ENCODE data around the gene RIN3. TPM values are rescaled to one million over a fixed set of nuclear protein-coding genes. Genes with fewer than 3 reads are reported as not detected.
A peak's percentile ranks its signal among the peaks of the same experiment; 100 is the strongest.

Gene RIN3
- total and polyA plus RNA-seq, 7 donors, result 6.0 to 31.8 (median 15.3) TPM

GRCh38 chr14:92717571-92718042 is 204.0 kb downstream of the RIN3 start:
- TF ChIP-seq EP300 (IDR thresholded peaks at IDR 0.05), result no peak
- TF ChIP-seq POLR2A (IDR thresholded peaks at IDR 0.05), result no peak
- no peak for TF ChIP-seq CTCF (IDR thresholded peaks at IDR 0.05)
- no peak for TF ChIP-seq POLR2AphosphoS5 (IDR thresholded peaks at IDR 0.05)
- peak overlapping the region in 3 of 4 donors; percentile 48 to 71 (median 66) for H3K27ac ChIP-seq
- intact Hi-C loops (cut with DNase I), result no loop called here
- H3K4me1 ChIP-seq, result peaks cover 0 to 58% (median 44%) of the 10 kb centered on the region in 4 donors
- no peaks in the 10 kb centered on the region for H3K9me3 ChIP-seq
- H3K27me3 ChIP-seq, result no peaks in the 10 kb centered on the region
- 72 to 83% methylated on average over 11 of the region's 11 CpGs for WGBS, 2 donors
- peak; percentile 61 for DNase-seq
- H3K4me3 ChIP-seq, result no peak overlapping the region
- H3K36me3 ChIP-seq, result peaks cover 0 to 28% (median 4%) of the 10 kb centered on the region in 4 donors

- peak overlapping the region in 3 of 4 donors; percentile 48 to 71 (median 66) for H3K27ac ChIP-seq
- TF ChIP-seq POLR2AphosphoS5 (IDR thresholded peaks at IDR 0.05), result no peak
- no peak for TF ChIP-seq CTCF (IDR thresholded peaks at IDR 0.05)
- no peaks in the 10 kb centered on the region for H3K27me3 ChIP-seq
- H3K36me3 ChIP-seq, result peaks cover 0 to 18% (median under 1%) of the 10 kb centered on the region in 4 donors
- H3K4me3 ChIP-seq, result no peak overlapping the region
- DNase-seq, result peak; percentile 2
- H3K9me3 ChIP-seq, result no peaks in the 10 kb centered on the region
- peaks cover 0 to 69% (median 52%) of the 10 kb centered on the region in 4 donors for H3K4me1 ChIP-seq
- WGBS, 2 donors, result 90 to 93% methylated on average over 8 of the region's 8 CpGs
- intact Hi-C loops (cut with DNase I), result no loop called here
Observed at GRCh38 chr14:92718664-92719063, 205.1 kb downstream of the RIN3 start.

GRCh38 chr14:92719421-92719820 is 205.8 kb downstream of the RIN3 start:
- Histone ChIP-seq H3K4me1 (peaks cover 0 to 77% (median 59%) of the 10 kb centered on the region in 4 donors), H3K27ac (peak overlapping the region; percentile 3 to 79 (median 75)), H3K4me3 (no peak overlapping the region), H3K27me3 (no peaks in the 10 kb centered on the region), H3K36me3 (peaks cover 0 to 10% (median 0%) of the 10 kb centered on the region in 4 donors), H3K9me3 (no peaks in the 10 kb centered on the region)
- no peak for TF ChIP-seq EP300 (IDR thresholded peaks at IDR 0.05)
- TF ChIP-seq POLR2A (IDR thresholded peaks at IDR 0.05), result no peak
- no peak for TF ChIP-seq CTCF (IDR thresholded peaks at IDR 0.05)
- no peak for TF ChIP-seq POLR2AphosphoS5 (IDR thresholded peaks at IDR 0.05)
- intact Hi-C loops (cut with DNase I), result no loop called here
- WGBS, 2 donors, result 21 to 62% methylated on average over 2 of the region's 2 CpGs
- no peak for DNase-seq

DNA sequence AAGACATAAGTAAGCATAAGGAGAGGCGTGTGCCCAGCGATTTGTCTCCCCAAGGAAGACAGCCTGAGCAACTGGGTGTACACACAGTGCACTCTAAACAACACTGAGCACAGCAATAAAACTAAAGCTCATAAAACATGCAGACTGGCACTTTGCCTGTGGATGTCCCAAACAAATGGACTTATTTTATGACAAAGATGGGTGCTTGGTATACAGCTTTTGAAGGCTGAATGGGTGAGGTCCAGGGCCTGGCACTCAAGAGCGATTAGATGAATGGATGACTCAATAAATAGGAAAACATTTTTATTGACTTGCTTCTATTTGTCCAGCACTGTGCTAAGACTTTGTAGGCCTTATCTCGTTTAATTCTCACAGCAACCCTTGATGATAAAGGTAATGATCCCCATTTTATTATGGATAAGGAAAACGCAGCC is 206.3 kb downstream of the RIN3 start:
- no peak for TF ChIP-seq CTCF (IDR thresholded peaks at IDR 0.05)
- TF ChIP-seq EP300 (IDR thresholded peaks at IDR 0.05), result peak; percentile 2 to 72 (median 40)
- TF ChIP-seq POLR2A (IDR thresholded peaks at IDR 0.05), result no peak
- TF ChIP-seq POLR2AphosphoS5 (IDR thresholded peaks at IDR 0.05), result peak; percentile 40 to 86 (median 80)
- H3K27ac ChIP-seq, result peak overlapping the region; percentile 3 to 79 (median 75)
- H3K4me1 ChIP-seq, result peaks cover 0 to 81% (median 64%) of the 10 kb centered on the region in 4 donors
- peaks cover 0 to 10% (median 0%) of the 10 kb centered on the region in 4 donors for H3K36me3 ChIP-seq
- no peaks in the 10 kb centered on the region for H3K27me3 ChIP-seq
- H3K9me3 ChIP-seq, result no peaks in the 10 kb centered on the region
- intact Hi-C loops (cut with DNase I), result no loop called here
- H3K4me3 ChIP-seq, result no peak overlapping the region
- 11 to 56% methylated on average over 5 of the region's 5 CpGs for WGBS, 2 donors
- DNase-seq, result peak; percentile 90
